Body of pancreas (tissue), 4 donors: ENCODE data around the gene FFAR2.

Experiments
- POLR2A ChIP-seq, 3 donors: fragments of 450-650 bp; IDR thresholded peaks; one replicate each; pipeline ENCODE4 v1.6.1; 2016; ENCODE audit warnings: antibody characterized with exemption in 3 of 3, mild to moderate bottlenecking in 2 of 3
- TF ChIP-seq, protein P1 (sequence below), 7 experiments: fragments of 450-650 bp in 4 of 7; fragments of 200-600 bp in 3 of 7; sonication (generic) in 3 of 7; IDR thresholded peaks; one replicate each; pipeline ENCODE4 v1.5.1; 2016 to 2019; ENCODE audit warnings: antibody characterized with exemption in 7 of 7

DNA sequence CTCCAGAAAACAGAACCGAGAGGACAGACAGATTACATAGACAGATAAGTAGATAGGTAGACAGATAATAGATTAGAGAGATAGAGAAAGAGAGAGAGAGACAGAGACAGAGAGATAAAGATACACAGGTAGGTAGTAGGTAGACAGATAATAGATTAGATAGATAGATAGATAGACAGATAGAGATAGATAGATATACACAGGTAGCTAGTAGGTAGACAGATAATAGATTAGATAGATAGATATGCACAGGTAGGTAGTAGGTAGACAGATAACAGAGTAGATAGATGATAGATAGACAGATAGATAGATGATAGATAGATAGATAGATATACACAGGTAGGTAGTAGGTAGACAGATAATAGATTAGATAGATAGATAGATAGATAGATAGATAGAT is 10.1 kb downstream of the FFAR2 start:
- TF ChIP-seq, protein P1, sequence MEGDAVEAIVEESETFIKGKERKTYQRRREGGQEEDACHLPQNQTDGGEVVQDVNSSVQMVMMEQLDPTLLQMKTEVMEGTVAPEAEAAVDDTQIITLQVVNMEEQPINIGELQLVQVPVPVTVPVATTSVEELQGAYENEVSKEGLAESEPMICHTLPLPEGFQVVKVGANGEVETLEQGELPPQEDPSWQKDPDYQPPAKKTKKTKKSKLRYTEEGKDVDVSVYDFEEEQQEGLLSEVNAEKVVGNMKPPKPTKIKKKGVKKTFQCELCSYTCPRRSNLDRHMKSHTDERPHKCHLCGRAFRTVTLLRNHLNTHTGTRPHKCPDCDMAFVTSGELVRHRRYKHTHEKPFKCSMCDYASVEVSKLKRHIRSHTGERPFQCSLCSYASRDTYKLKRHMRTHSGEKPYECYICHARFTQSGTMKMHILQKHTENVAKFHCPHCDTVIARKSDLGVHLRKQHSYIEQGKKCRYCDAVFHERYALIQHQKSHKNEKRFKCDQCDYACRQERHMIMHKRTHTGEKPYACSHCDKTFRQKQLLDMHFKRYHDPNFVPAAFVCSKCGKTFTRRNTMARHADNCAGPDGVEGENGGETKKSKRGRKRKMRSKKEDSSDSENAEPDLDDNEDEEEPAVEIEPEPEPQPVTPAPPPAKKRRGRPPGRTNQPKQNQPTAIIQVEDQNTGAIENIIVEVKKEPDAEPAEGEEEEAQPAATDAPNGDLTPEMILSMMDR (IDR thresholded peaks at IDR 0.05): no peak
- no peak for TF ChIP-seq POLR2A (IDR thresholded peaks at IDR 0.05)
